Calu3 (cell line): ENCODE data around the gene PTPN12. TPM values are rescaled to one million over a fixed set of nuclear protein-coding genes. Genes with fewer than 3 reads are reported as not detected.

ENCODE experiments used
- BruUV-seq: library from RNA; stranded (reverse); fragments of 400-500 nt; replicated peaks from 2 replicates; lab custom pipeline; 2021; lab: Mats Ljungman, UMichigan
- CTCF ChIA-PET: fragments of 300-600 bp; sonication (Branson Sonifier 250); formaldehyde crosslinking; loops from one replicate; lab custom pipeline; 2022; ENCODE audit warnings: antibody characterized with exemption; lab: Charles Lee
- DNase-seq: peaks from one replicate; pipeline ENCODE4 v3.0.0; 2022
- H3K27ac Mint-ChIP-seq: one replicate; pipeline ENCODE4 v1.8.0; 2022; ENCODE audit warnings: mixed read lengths; ENCODE audit not compliant: unreplicated experiment
- H3K27me3 Mint-ChIP-seq: one replicate; pipeline ENCODE4 v1.8.0; 2022; ENCODE audit warnings: mixed read lengths; ENCODE audit not compliant: unreplicated experiment
- H3K36me3 Mint-ChIP-seq: one replicate; pipeline ENCODE4 v1.8.0; 2022; ENCODE audit warnings: mild to moderate bottlenecking, moderate library complexity, mixed read lengths; ENCODE audit not compliant: insufficient read depth, unreplicated experiment
- H3K4me1 Mint-ChIP-seq: one replicate; pipeline ENCODE4 v1.8.0; 2022; ENCODE audit warnings: mild to moderate bottlenecking, low read depth, mixed read lengths; ENCODE audit not compliant: unreplicated experiment
- H3K4me3 Mint-ChIP-seq: one replicate; pipeline ENCODE4 v1.8.0; 2022; ENCODE audit warnings: mild to moderate bottlenecking, low read depth, moderate library complexity, mixed read lengths; ENCODE audit not compliant: unreplicated experiment
- H3K9me3 Mint-ChIP-seq: one replicate; pipeline ENCODE4 v1.8.0; 2022; ENCODE audit warnings: low read depth, mixed read lengths; ENCODE audit not compliant: unreplicated experiment
- intact Hi-C: fragments of 100-400 bp; cut with micrococcal nuclease; formaldehyde crosslinking; loops from one replicate; pipeline ENCODE4 v1.10.0; 2022; ENCODE audit not compliant: unreplicated experiment
- total RNA-seq: library from RNA; stranded (reverse); gene quantifications from 2 replicates; pipeline ENCODE4 v1.2.3, GENCODE V29; 2022
- TF ChIP-seq, protein P1 (sequence below): fragments of 200-600 bp; IDR thresholded peaks from one replicate; pipeline ENCODE4 v1.8.0; 2022; ENCODE audit warnings: antibody characterized with exemption; ENCODE audit not compliant: unreplicated experiment

PTPN12 gene
- total RNA-seq, 1 experiment from 2014 or later = 61.2 TPM

DNA sequence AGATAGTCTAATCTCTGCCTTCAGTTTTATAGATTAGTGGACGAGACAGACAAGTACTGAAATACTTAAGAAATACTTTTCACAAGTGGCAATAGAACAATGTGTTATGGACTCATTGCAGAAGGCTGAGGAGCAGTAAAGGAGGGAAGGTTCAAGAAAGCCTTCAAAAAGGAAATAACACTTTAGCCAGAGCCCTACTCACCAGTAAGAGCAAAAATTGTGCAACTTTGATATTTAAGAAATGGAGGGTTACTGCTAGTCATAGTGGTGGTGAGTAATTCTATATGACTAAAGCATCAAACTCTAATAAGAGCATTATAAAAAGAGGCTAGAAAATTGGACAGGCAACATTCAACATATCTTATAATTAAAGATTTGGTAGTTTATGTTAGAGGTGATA lies 28.8 kb downstream of the PTPN12 start:
- no TSS peak for BruUV-seq
- Mint-ChIP-seq H3K27me3 (no peaks in the 10 kb centered on the region), H3K27ac (no peak overlapping the region), H3K9me3 (no peaks in the 10 kb centered on the region), H3K4me1 (peaks cover 29% of the 10 kb centered on the region), H3K36me3 (peaks cover 15% of the 10 kb centered on the region), H3K4me3 (no peak overlapping the region)
- intact Hi-C loops = no loop called here
- CTCF ChIA-PET = no interaction called here
- TF ChIP-seq, protein P1, sequence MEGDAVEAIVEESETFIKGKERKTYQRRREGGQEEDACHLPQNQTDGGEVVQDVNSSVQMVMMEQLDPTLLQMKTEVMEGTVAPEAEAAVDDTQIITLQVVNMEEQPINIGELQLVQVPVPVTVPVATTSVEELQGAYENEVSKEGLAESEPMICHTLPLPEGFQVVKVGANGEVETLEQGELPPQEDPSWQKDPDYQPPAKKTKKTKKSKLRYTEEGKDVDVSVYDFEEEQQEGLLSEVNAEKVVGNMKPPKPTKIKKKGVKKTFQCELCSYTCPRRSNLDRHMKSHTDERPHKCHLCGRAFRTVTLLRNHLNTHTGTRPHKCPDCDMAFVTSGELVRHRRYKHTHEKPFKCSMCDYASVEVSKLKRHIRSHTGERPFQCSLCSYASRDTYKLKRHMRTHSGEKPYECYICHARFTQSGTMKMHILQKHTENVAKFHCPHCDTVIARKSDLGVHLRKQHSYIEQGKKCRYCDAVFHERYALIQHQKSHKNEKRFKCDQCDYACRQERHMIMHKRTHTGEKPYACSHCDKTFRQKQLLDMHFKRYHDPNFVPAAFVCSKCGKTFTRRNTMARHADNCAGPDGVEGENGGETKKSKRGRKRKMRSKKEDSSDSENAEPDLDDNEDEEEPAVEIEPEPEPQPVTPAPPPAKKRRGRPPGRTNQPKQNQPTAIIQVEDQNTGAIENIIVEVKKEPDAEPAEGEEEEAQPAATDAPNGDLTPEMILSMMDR = no peak
- no peak for DNase-seq

DNA sequence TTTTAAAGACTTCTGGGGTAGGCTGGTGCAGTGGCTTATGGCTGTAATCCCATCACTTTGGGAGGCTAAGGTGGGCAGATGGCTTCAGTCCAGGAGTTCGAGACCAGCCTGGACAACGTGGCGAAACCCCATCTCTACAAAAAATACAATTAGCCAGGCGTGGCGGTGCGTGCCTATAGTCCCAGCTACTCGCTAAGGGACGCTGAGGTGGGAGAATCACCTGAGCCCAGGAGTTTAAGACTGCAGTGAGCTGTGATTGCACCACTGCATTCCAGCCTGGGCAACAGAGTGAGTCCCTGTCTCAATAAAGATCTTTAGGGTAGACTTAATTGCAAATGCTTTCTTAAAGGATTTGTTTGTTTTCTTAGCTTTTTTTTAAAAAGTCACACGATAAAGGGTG lies 29.3 kb downstream of the PTPN12 start:
- Mint-ChIP-seq H3K27me3 (no peaks in the 10 kb centered on the region), H3K27ac (no peak overlapping the region), H3K4me3 (no peak overlapping the region), H3K4me1 (peaks cover 29% of the 10 kb centered on the region), H3K36me3 (peaks cover 15% of the 10 kb centered on the region), H3K9me3 (no peaks in the 10 kb centered on the region)
- DNase-seq = no peak
- TF ChIP-seq, protein P1 = no peak
- intact Hi-C loops = no loop called here
- BruUV-seq = no TSS peak
- CTCF ChIA-PET = interaction anchor here (0.7 kb wide), 1 partner anchor 321 kb away, joined by 3 read pairs; no protein-coding TSS in a partner anchor

DNA sequence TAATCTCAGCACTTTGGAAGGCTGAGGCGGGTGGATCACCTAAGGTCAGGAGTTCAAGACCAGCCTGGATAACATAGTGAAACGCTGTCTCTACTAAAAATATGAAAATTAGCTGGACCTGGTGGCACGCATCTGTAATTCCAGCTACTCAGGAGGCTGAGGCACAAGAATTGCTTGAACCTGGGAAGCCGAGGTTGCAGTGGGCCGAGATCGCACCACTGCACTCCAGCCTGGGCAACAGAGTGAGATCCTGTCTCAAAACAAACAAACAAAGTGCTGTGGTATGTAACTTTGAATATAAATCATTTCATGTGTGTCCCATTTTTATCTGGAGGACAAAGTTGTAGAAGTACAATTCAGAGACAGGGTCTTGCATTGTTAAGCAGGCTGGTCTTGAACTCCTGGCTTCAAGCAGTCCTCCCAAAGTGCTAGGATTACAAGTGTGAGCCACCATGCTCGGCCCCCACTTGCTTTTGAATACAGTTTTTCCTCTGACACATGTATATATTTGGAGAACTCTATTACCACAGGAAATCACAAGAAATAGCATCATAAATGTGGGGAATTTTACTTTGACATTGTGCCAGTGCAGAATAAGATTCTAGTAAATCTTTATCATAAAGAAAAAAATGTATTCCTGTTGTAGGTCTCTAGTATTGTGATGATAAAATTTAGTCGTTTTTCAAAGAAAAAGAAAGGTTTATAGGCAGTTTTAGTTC lies 32.6 kb downstream of the PTPN12 start:
- no TSS peak for BruUV-seq
- CTCF ChIA-PET = no interaction called here
- H3K9me3 Mint-ChIP-seq = no peaks in the 10 kb centered on the region
- H3K4me3 Mint-ChIP-seq = no peak overlapping the region
- H3K36me3 Mint-ChIP-seq = peaks cover 14% of the 10 kb centered on the region
- no peak for DNase-seq
- intact Hi-C loops = no loop called here
- no peaks in the 10 kb centered on the region for H3K27me3 Mint-ChIP-seq
- TF ChIP-seq, protein P1 = no peak
- no peak overlapping the region for H3K27ac Mint-ChIP-seq
- H3K4me1 Mint-ChIP-seq = peaks cover 11% of the 10 kb centered on the region

DNA sequence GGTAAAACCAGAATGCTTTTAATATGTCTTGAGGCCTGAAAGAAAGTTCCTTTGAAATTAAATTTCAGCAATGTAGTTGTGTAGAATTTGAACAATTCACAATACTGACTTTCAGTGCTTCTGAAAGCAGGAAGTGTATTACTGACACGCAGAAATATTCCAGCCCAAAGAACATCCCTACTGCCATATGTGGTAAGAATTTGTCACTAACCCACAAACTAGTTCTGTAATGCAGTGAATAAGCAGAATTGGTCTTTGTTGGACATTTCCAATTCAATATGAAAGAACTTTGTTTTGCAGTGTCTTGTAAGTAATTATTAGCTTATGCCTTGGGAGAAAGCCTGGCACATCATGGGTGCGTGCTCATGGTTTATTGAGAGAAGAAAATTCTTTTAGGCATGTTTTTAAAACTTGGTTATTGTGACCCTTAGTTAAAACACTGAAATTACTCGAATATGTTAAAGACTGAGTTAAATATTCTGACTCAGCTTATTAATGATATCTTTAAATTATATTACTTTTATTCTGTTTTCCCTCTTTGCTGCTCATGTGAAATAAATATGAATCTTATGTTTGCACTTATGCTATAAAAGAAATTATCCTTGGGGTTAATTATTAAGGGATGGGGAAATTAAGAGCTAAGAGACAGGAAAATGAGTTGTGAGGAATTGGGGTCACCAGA lies 33.4 kb downstream of the PTPN12 start:
- no peaks in the 10 kb centered on the region for H3K9me3 Mint-ChIP-seq
- no peak overlapping the region for H3K4me3 Mint-ChIP-seq
- DNase-seq = no peak
- H3K27me3 Mint-ChIP-seq = no peaks in the 10 kb centered on the region
- H3K4me1 Mint-ChIP-seq = peaks cover 10% of the 10 kb centered on the region
- TF ChIP-seq, protein P1 = no peak
- BruUV-seq = no TSS peak
- intact Hi-C loops = no loop called here
- CTCF ChIA-PET = no interaction called here
- H3K36me3 Mint-ChIP-seq = peaks cover 14% of the 10 kb centered on the region
- H3K27ac Mint-ChIP-seq = no peak overlapping the region
